Stimulated activated CD4-positive, alpha-beta T cell treated with anti-CD3 and anti-CD28 coated beads, TNF-alpha, amount 100 ng/mL, for 4 hours (primary cell): ENCODE results near the gene ZNF383.
A peak's percentile ranks its signal among the peaks of the same experiment; 100 is the strongest.
"Not testable (repeated sequence)": the region's sequence is repeated elsewhere in the genome, so short reads cannot be mapped to it uniquely, and the experiment has no call there.

Experiments used
- DNase-seq, 3 experiments: peaks; one replicate each; pipeline ENCODE4 v3.0.0-alpha.2; 2020; ENCODE audit warnings: low read depth in 3 of 3

The ZNF383 gene

DNA sequence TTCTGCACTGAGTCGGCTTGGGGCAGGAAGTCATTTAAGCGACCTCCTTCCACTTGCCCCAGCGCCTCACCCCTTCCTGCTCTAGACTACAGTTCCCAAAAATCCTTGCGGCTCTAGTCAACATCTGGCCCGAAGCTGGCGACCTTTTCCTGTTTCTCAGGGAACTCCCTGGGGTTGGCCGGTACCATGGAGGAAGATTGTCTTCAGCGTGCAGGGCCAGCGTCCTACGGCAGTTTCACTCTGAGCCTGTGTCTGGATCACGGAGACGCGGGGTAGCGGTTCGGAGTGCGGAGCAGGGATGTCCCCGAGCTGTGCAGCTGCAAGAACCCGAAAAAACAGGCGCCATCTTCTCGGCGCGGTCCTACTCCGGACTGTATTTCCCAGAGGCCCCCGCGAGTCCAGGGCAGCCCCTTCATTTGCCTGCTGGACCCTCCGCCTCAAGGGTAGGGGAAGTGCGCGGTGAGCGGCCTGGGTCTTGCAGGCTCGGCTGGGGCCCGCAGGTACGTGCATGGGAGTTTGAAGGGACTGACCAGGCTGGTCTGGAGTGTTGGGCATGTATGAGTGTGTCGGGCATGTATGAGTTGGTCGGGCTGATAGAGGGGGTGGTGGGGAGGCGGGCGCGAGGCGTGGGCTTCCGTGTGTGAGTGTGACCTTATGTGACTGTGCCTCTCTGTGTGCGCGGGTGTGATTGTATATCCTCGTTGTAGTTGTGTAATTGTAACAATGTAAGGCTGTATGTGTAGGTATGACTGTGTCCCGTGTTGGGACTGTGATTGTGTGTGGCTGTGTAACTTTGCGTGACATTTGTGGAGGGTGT, at the start of gene ZNF383:
Gene ZNF383, plus strand, starts transcription at position 440 of the 817 bp plus-strand sequence. CDS start 12,240 bp downstream, outside the sequence.
- peak; percentile 65 to 74 (median 73) for DNase-seq

DNA sequence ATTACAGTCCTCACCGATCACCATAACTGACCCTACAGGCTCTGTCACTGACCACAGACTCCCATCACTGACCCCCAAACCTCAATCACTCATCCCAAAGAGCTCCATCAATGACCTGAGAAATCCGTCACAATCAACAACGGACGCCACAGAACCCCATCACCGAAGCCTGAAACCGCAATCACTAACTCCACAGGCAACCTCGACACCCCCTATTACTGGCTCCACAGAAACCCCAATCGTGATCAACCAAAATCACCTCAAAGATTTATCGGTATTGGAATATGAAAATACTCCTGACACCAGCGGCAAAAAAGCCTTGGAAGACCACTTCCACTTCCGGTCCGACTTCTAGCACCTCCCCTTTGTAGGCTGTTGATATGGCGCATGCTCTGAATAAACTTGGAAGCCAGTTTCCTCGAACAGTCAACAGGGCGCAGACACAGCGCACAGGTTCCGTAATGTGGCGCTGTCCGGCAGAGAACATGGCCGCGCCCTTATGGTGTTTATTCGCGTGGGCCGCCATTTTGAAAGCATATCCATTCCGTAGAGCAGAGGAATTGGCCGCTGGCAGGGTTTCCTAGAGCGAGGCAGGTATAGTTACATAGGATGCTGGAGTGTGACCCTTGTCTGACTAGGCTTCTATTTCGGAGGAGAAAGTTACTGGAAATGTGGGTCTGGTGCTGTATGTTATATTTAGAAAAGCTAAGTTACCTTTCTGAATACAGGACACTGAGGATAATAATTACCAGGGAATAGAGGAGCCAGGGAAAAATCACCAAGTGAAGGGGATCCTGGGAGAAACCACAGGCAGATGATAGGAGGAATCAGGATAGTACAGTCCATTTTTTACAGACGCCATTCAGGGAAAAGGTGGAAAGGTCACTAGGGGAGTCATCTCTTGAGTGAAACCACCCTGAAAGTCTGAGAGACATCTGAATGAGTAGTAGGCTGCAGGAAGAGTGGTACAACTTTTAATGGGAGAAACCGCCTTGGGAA, 45.3 kb upstream of the ZNF383 start, which contains the start of gene ZNF585A:
Gene ZNF585A, minus strand, starts transcription at position 328 of the 999 bp plus-strand sequence. CDS start 2,785 bp downstream, outside the sequence.
- peak; percentile 64 to 84 (median 83) for DNase-seq

DNA sequence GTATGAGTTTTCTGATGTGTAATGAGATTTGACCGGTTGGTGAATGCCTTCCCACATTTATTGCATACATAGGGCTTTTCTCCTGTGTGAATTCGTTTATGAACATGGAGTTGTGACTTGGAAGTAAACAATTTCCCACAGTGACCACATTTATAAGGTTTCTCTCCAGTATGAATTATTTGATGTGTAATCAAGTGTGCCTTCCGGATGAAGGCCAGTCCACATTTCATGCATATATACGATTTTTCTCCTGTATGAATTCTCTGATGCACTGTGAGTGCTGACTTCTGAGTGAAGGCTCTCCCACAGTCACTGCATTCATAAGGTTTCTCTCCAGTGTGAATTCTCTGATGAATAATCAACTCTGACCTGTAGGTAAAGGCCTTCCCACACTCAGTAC, 31.9 kb upstream of the ZNF383 start:
- not testable (repeated sequence) for DNase-seq

DNA sequence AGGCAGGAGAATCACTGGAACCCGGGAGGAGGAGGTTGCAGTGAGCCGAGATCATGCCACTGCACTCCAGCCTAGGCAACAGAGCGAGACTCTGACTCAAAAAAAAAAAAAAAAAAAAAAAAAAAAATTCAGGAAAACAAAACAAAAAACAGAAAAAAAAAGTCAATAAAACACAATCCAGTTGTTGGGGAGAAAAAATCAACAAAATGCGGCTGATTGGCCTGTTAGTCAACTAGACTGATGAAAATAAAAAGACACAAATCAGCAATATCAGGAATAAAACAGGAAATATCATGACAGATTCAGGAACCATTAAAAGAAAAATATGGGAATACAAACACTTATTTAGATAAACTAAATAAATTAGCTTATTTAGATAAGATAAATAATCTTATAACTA, 22.8 kb upstream of the ZNF383 start:
- not testable (repeated sequence) for DNase-seq

DNA sequence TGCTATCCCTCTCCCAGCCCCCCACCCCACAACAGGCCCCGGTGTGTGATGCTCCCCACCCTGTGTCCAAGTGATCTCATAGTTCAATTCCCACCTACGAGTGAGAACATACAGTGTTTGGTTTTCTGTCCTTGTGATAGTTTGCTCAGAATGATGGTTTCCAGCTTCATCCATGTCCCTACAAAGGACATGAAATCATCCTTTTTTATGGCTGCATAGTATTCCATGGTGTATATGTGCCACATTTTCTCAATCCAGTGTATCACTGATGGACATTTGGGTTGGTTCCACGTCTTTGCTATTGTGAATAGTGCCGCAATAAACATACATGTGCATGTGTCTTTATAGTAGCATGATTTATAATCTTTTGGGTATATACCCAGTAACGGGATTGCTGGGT, 20.9 kb upstream of the ZNF383 start:
- not testable (repeated sequence) for DNase-seq

DNA sequence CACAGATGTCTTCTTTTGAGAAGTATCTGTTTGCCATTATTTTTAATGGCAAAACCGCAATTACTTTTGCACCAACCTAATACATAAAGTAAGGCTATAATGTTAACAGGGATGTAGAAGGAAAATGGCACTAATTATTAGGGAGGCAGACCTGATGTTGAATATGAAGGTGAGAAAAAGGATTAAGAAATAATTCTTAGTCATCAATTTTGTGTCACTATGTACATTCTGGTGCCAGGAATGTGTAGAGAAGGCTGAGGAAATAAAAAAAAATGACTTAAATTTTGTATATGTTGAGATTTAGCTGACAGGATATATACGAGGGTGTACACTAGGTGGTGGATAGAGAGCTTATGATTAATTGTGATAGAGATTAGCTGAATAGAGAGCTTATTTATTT, 20.2 kb upstream of the ZNF383 start:
- no peak for DNase-seq

DNA sequence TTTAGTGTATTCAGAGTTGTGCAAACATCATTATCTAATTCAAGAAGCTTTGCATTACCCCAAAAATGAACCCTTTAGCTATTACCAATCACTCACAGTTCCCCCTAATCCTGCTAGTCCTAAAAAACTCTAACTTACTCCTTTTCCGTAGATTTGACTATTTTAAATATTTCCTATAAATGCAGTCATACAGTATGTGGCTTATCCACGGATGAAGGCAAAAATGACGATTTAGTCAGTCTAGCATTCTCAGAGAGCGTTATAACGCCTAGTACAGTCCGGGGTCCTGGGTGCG, 587 bp upstream of the ZNF383 start:
- DNase-seq = no peak

DNA sequence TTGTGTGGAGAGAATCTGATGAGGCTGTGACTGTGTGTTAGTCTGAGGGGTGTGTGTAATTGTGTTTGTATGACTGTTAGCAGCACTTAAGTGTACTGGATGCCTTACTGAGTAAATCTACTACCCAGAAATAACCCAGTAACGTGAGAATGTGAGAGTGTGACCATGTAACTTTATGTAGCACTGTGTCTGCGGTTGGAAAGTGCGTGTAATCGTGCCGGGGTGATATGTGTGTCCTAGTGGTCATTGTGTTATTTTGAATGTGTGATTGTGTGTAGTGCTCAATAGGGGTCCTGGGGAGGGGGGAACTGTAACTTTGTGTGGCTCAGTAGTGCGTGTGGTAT, 550 bp downstream of the ZNF383 start:
- no peak for DNase-seq

DNA sequence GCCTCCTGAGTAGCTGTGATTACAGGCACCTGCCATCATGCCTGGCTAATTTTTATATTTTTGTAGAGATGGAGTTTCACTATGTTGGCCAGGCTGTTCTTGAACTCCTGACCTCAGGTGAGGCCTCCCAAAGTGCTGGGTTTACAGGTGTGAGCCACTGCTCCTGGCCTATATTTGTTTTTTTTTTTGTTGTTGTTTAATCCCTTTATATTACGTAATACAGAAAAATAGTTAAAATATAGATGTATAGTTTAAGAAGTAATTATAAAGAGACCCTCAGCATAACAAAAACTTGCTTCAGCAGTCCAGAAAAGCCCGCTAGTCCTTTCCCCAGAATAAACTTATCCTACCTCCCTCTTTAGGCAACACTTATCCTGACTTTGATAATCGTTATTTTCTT, 2.4 kb downstream of the ZNF383 start:
- DNase-seq = no peak

DNA sequence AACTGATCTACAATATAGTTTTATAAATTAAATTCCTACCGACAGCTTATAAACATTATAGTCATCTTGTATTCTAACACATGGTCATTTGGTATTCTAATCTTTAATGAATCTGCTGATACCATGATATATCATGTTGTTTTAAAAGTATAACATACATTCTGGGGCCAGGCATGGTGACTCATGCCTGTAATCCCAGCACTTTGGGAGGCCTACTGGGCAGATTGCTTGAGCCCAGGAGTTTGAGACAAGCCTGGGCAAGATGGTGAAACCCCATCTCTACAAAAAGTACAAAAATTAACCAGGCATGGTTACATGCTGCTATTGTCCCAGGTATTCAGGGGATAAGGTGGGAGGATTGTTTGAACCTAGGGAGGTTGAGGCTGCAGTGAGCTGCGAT, 3.1 kb downstream of the ZNF383 start:
- DNase-seq = no peak

DNA sequence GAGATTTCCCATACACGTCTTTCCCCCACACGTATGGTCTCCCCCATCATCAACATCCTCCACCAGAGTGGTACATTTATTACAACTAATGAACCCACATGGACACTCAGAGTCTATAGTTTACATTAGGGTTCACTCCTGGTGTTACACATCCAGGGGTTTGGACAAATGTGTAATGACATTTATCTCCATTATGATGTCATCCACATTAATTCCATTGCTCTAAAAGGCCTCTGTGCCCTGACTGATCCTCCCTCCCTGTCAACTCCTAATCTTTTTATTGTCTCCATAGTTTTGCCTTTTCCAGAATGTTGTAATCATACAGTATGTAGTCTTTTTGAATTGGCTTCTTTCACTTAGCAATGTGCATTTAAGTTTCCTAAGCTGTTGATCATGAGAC, 8.2 kb downstream of the ZNF383 start:
- DNase-seq = no peak

DNA sequence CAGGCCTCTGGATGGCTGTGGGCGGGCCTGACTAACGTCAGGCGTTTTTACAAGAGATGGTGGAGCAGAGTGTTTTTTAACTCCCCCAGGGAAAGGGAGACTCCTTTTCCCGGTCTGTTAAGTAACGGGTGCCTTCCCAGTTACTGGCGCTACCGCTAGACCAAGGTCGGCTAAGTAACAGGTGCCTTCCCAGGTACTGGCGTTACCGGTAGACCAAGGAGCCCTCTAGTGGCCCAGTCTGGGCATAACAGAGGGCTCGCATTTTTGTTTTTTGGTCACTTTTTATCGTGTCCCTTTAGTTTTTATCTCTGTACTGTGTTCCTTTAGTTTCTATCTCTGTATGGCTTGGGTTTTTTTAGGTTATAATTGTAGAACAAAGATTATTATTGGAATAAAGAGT, 10.0 kb downstream of the ZNF383 start:
- DNase-seq = no peak

DNA sequence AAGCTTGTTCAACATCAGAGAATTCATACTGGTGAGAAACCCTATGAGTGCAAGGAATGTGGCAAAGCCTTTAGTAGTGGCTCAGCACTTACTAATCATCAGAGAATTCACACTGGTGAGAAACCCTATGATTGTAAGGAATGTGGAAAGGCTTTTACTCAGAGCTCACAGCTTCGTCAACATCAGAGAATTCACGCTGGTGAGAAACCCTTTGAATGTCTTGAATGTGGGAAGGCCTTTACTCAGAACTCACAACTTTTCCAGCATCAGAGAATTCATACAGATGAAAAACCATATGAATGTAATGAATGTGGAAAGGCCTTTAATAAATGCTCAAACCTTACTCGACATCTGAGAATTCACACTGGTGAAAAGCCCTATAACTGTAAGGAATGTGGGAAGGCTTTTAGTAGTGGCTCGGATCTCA, 25.2 kb downstream of the ZNF383 start:
- no peak for DNase-seq

DNA sequence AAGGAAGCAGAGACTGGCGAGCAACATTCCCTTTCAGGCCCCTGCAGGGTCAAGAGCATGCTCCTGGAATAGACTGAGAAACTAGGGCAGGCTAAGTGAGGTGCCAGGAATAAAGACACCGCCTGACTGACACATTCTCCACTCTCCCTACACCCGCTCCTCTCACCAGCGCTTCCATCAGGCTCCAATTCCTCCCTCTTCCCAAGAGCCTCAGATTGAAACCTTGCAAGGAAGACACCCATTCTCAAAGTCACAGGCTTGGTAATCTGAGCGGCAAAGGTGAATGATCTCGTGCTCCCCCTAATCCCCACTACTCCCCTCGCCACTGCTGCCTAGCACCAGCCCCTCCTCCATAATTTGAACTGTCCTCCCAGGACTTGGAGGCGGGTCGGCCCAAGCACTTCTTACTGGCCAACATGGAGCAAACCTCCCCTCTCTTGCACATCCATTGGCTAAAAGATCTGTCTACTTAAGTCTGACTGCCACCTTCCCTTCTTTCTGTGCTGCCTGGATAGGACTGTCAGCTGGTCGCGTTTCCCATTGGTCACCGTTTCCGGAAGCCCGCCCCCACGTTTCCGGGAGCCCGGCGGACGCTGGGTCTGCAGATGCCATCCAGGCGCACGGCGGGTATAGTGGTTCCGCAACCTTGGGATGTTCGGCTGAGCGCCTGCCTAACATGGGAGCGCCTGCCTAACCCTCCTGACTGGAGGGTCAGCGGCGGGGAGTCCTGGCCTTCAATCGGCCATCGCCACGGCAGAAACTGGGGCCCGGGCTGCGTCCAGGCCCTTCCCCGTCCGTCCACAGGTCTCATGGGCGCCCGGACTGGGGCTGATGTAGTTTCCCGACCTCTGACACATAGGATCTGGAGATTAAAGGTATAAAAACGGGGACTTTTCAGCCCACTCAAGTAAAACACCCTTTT, 33.6 kb downstream of the ZNF383 start:
- no peak for DNase-seq

DNA sequence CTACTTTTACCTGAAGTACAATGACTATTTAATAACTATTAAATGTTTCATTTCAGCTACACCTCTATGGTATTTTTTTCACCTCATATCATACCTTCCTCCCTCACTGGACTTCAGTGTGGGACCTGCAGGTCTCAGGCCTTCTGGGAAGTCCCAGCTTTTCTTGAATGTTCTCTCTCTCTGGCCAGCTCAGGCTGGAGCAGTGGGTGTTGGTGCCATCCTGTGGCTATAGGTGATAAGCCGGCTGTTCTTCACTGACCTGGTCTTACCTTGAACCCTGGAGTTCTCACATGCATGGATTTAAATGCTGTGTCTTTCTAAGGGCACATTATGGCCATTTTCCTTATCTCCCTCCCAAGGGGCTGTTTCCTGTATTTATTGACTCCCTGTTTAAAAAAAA, 45.0 kb downstream of the ZNF383 start:
- not testable (repeated sequence) for DNase-seq

DNA sequence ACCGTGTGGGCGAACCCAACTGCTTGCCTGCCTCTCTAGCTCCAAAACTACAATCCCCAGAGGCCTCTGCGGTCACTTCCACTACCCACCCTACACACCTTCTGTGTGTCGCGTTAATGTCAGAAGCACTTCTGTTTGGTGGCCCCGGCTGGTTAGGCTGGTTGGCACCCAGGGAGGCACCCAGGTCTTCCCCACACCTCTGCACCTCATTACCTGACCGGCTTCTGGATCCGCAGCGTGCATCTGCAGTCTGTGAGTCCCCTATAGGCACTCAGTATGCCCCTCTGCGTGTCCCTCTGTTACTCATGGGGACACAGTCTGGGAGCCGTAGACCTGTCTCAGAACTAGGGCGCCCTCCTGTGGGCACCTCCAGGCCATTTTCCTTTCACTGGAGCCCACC, 49.0 kb downstream of the ZNF383 start:
- not testable (repeated sequence) for DNase-seq

DNA sequence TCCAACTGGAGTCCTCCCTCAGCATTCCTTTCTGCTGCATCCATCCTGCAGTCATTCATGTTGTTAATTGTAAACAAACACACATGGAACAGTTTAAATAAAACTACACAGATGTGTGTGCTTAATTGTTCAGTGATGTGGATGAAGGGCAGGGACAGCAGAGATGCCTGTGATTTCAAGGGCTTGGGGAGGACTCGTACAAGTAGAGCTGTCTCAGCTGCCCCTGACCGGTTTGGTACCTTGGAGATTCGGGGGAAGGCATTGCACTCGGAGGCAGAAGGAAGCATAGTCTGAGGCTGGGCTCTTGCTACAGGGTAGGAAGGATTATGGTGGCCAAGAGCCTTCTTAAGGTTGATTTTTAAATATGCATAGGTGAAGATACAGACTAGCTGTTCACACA, 49.7 kb downstream of the ZNF383 start:
- not testable (repeated sequence) for DNase-seq

DNA sequence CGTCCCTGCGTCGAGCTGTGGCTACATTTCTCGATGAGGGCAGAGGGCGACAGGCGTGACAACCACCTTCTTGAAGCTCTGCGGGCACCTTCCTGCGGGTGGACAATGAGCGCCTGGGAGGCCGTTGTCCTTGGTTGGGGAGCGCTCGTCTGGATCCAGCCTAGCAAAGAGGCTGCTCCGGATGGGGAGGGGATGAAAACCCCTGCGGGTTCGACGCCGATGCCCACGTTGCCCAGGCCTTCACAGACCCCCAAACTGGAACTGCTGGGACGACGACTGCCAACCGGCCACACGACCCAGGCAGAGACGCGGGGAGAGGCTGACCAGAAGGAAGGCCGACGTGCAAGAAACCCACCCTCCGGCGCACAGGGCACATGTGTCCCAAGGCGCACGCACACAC, 62.6 kb downstream of the ZNF383 start:
- not testable (repeated sequence) for DNase-seq

DNA sequence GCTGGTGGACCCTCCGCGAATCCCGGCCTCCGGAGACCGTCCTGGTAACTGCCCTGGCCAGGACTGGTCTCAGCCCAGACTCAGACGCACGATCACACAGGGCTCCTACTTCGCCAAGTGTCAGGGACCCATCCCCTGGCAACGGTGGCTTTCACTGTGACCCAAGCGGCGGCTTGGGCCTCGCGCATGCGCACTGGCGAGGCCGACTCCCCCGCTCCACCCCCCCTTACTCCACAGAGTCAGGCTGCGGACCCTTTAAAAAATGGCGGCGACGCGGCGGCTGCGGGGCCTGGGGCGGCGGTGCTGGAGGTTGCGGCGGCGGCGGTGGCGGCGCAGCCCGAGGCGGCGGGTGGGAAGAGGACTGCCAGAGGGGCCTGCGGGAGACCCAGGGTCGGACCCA, 66.0 kb downstream of the ZNF383 start:
- DNase-seq = not testable (repeated sequence)

DNA sequence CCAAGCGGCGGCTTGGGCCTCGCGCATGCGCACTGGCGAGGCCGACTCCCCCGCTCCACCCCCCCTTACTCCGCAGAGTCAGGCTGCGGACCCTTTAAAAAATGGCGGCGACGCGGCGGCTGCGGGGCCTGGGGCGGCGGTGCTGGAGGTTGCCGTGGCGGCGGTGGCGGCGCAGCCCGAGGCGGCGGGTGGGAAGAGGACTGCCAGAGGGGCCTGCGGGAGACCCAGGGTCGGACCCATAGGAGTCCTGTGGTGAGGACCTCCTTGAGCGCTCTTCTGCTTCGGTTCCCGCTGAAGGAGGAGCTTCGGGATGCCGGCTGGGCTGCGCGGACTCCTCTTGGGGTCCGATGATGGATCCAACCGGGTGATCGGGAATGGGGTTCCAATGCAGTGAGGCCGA, 71.2 kb downstream of the ZNF383 start:
- DNase-seq = not testable (repeated sequence)
